Ovary (tissue), 9 donors: ENCODE results near the gene TOR1AIP2. TPM values are rescaled to one million over a fixed set of nuclear protein-coding genes. Genes with fewer than 3 reads are reported as not detected.
"Not testable (repeated sequence)": the region's sequence is repeated elsewhere in the genome, so short reads cannot be mapped to it uniquely, and the experiment has no call there.

Experiments used
- DNase-seq, 5 donors: peaks; one replicate each; pipeline ENCODE4 v3.0.0-alpha.2; 2019 to 2020
- H3K27ac ChIP-seq, 2 donors: fragments of 200-600 bp; one replicate each; pipeline versions ENCODE4 v1.5.1 to v1.8.0; 2019 to 2022
- H3K27me3 ChIP-seq: fragments of 200-600 bp; one replicate; pipeline ENCODE4 v1.8.0; 2022
- H3K36me3 ChIP-seq: fragments of 200-600 bp; sonication (generic); one replicate; pipeline ENCODE4 v1.5.1; 2019
- H3K4me1 ChIP-seq: one replicate; pipeline ENCODE4 v1.8.1; 2013; ENCODE audit warnings: mild to moderate bottlenecking, moderate library complexity; ENCODE audit not compliant: insufficient read depth
- H3K4me3 ChIP-seq: fragments of 200-600 bp; sonication (generic); one replicate; pipeline ENCODE4 v1.5.1; 2017
- H3K9me3 ChIP-seq, 2 donors: fragments of 200-600 bp in 1 of 2; sonication (generic) in 1 of 2; one replicate each; pipeline versions ENCODE4 v1.5.1 to v1.8.1; 2013 to 2019; ENCODE audit warnings: mild to moderate bottlenecking in 1 of 2, moderate library complexity in 1 of 2
- CTCF ChIP-seq, 3 donors: fragments of 450-650 bp in 2 of 3; fragments of 200-600 bp in 1 of 3; IDR thresholded peaks; one replicate each; pipeline versions ENCODE4 v1.5.1 to v1.8.0; 2016 to 2022; ENCODE audit warnings: antibody characterized with exemption in 3 of 3, mild to moderate bottlenecking in 1 of 3
- EP300 ChIP-seq: sonication (generic); formaldehyde crosslinking; IDR thresholded peaks from one replicate; pipeline ENCODE4 v1.6.1; 2017; ENCODE audit warnings: antibody characterized with exemption
- POLR2A ChIP-seq: fragments of 450-650 bp; IDR thresholded peaks from one replicate; pipeline ENCODE4 v1.6.1; 2017; ENCODE audit warnings: antibody characterized with exemption, mild to moderate bottlenecking, moderate library complexity
- WGBS, 3 donors: extraction: QIAGEN DNeasy Blood & Tissue Kit in 1 of 3; methylation state at CpG; one replicate each; pipeline versions ENCODE4 v1.1.5 to v1.1.7; 2013 to 2017; 5-methylcytosine and 5-hydroxymethylcytosine counted together
- intact Hi-C, 4 donors: fragments of 100-400 bp; cut with DNase I; formaldehyde crosslinking; loops; one replicate each; pipeline versions ENCODE4 v1.11.0 to v1.15.1; 2022 to 2023
- polyA plus RNA-seq, 2 donors: library from polyadenylated mRNA; stranded (reverse); fragments of 200-250 nt in 1 of 2; fragments of 350-450 nt in 1 of 2; fragmentation: Illumina TruSeq in 1 of 2; extraction: RNeasy Lipid Tissue Mini Kit (QIAGEN cat#74804) in 1 of 2; gene quantifications; one replicate each; pipeline ENCODE4 v1.2.3, GENCODE V29; 2013 to 2014
- total RNA-seq, 7 donors: library from RNA; depleted of rRNA in 2 of 7; stranded (reverse); fragments of >200 nt in 2 of 7; fragmentation: NEBNext Ultra II Directional in 3 of 7; extraction: Animal tissue kit (Norgen Biotek cat#: 25700) in 3 of 7; gene quantifications; one replicate each; pipeline versions ENCODE4 v1.1.0 to v1.2.4, GENCODE V29; 2016 to 2023
- donor health status: DM: no; HTN: no; CAD: no; lungs with moderate emphysema.
- donor health status: DM: no; HTN: no; CAD: no.
- donor health status: Bipolar disorder and iron deficiency.
- donor health status: DM: yes; HTN: yes; CAD: no.
- donor health status: DM: no; HTN: no; CAD: no.
- donor health status: DM: yes; HTN: yes; CAD: no.

TOR1AIP2 gene
- total and polyA plus RNA-seq, 9 donors, result 9.7 to 89.7 (median 70.4) TPM

- no peak overlapping the region for H3K4me3 ChIP-seq
- H3K4me1 ChIP-seq, result no peaks in the 10 kb centered on the region
- H3K36me3 ChIP-seq, result no peaks in the 10 kb centered on the region
- H3K27me3 ChIP-seq, result no peaks in the 10 kb centered on the region
- no peak for DNase-seq
- no peaks in the 10 kb centered on the region for H3K9me3 ChIP-seq
- WGBS, 3 donors, result 97 to 100% (median 98%) methylated on average over 2 of the region's 2 CpGs
- intact Hi-C loops, result no loop called here
- no peak overlapping the region for H3K27ac ChIP-seq
- TF ChIP-seq POLR2A (no peak), EP300 (no peak), CTCF (IDR thresholded peaks at IDR 0.05) (no peak)
These were observed 21.3 kb downstream of the TOR1AIP2 start for GRCh38 chr1:179856296-179856695.

GRCh38 chr1:179855831-179856230, 21.8 kb downstream of the TOR1AIP2 start:
- H3K36me3 ChIP-seq, H3K4me1 ChIP-seq, intact Hi-C loops, H3K27me3 ChIP-seq, DNase-seq, H3K4me3 ChIP-seq, H3K27ac ChIP-seq, H3K9me3 ChIP-seq: not testable (repeated sequence)
- WGBS, 3 donors, result 89 to 97% (median 96%) methylated on average over 4 of the region's 4 CpGs

- H3K27me3 ChIP-seq, result no peaks in the 10 kb centered on the region
- H3K36me3 ChIP-seq, result no peaks in the 10 kb centered on the region
- DNase-seq, result no peak
- H3K4me1 ChIP-seq, result no peaks in the 10 kb centered on the region
- no peak overlapping the region for H3K27ac ChIP-seq
- 91 to 93% (median 91%) methylated on average over 1 of the region's 1 CpG for WGBS, 3 donors
- intact Hi-C loops, result no loop called here
- no peaks in the 10 kb centered on the region for H3K9me3 ChIP-seq
- TF ChIP-seq EP300 (no peak), CTCF (IDR thresholded peaks at IDR 0.05) (no peak), POLR2A (no peak)
- no peak overlapping the region for H3K4me3 ChIP-seq
These were observed 24.5 kb downstream of the TOR1AIP2 start for GRCh38 chr1:179853102-179853501.

GRCh38 chr1:179848233-179848632, 29.4 kb downstream of the TOR1AIP2 start:
- intact Hi-C loops, result no loop called here
- H3K27me3 ChIP-seq, result no peaks in the 10 kb centered on the region
- no peaks in the 10 kb centered on the region for H3K9me3 ChIP-seq
- H3K4me1 ChIP-seq, result no peaks in the 10 kb centered on the region
- DNase-seq, result no peak
- no peak for TF ChIP-seq EP300
- no peak for TF ChIP-seq CTCF (IDR thresholded peaks at IDR 0.05)
- no peak for TF ChIP-seq POLR2A
- no peak overlapping the region for H3K4me3 ChIP-seq
- no peaks in the 10 kb centered on the region for H3K36me3 ChIP-seq
- 84 to 91% (median 90%) methylated on average over 3 of the region's 3 CpGs for WGBS, 3 donors
- H3K27ac ChIP-seq, result no peak overlapping the region

GRCh38 chr1:179840107-179840506, 37.5 kb downstream of the TOR1AIP2 start:
- Histone ChIP-seq H3K4me3 (no peak overlapping the region), H3K36me3 (no peaks in the 10 kb centered on the region), H3K27ac (no peak overlapping the region), H3K9me3 (no peaks in the 10 kb centered on the region), H3K27me3 (no peaks in the 10 kb centered on the region), H3K4me1 (no peaks in the 10 kb centered on the region)
- DNase-seq, result no peak
- 83 to 94% (median 90%) methylated on average over 3 of the region's 3 CpGs for WGBS, 3 donors
- TF ChIP-seq POLR2A, result no peak
- TF ChIP-seq EP300, result no peak
- TF ChIP-seq CTCF (IDR thresholded peaks at IDR 0.05), result no peak
- intact Hi-C loops, result no loop called here

GRCh38 chr1:179836686-179837445, 40.7 kb downstream of the TOR1AIP2 start:
- H3K9me3 ChIP-seq, intact Hi-C loops, H3K27me3 ChIP-seq, H3K36me3 ChIP-seq, DNase-seq, H3K27ac ChIP-seq, H3K4me1 ChIP-seq, H3K4me3 ChIP-seq: not testable (repeated sequence)
- WGBS, 3 donors, result 96 to 98% (median 97%) methylated on average over 37 to 38 of the region's 38 CpGs
